Activated gamma-delta T cell treated with anti-CD3 and anti-CD28 coated beads, Interleukin-2, amount 50 U/mL, for 16 hours (primary cell): ENCODE data around the gene DNM1L.
"Not testable (repeated sequence)": the region's sequence is repeated elsewhere in the genome, so short reads cannot be mapped to it uniquely, and the experiment has no call there.

ENCODE experiments used
- DNase-seq: peaks from one replicate; pipeline ENCODE4 v3.0.0-alpha.2; 2020; ENCODE audit warnings: low read depth

The DNM1L gene

DNA sequence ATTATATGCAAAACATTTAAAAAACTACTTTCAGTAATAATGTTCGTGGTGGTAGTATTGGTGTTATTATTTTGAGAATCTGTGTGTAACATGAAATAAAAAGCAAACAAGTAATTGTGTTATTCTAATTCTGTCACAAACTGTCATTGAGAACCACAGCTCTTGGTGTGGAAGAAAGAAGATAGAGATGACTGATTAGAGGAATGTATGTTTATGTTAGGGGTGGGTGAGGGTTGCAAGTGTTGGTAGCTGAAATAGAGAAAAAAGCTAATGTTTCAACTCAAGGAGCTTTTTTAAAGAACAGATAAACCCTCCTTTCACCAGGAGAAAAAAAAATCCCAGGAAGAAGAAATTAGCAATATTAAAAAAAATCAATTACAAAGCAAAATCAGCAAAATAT is 18.3 kb downstream of the DNM1L start:
- DNase-seq, result no peak

- DNase-seq, result no peak
Observed at GRCh38 chr12:32698285-32698684, 19.2 kb downstream of the DNM1L start.

DNA sequence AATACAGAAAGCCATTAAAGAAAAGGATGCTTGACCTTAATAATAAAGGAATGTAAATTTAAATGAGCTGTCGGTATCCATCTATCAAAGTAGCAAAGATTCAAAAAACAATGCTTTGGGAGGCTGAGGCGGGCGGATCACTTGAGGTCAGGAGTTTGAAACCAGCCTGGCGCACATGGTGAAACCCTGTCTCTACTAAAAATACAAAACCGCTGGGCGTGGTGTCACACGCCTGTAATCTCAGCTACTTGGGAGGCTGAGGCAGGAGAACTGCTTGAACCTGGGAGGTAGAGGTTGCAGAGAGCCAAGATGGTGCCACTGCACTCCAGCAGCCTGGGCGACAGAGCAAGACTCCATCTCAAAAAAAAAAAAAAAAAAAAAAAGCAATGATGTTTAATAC is 20.3 kb downstream of the DNM1L start:
- not testable (repeated sequence) for DNase-seq

DNA sequence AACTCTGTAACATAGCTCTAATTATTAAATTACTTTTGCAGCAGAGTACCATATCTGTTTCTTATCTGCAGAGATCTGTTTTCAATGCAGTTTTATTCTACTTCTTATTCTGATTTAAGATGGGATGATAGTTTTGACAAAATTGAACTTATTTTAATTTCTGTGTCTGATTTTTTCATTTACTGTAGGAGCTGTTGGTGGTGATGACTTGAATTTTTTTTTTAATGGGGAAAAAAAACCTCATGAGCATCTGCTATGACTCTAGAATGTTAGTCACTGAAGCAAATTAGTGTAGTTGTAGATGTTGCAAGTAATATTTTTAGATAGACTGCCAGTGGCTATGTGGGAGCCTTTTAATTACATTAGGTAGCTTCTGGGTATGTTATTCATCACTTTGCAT is 23.4 kb downstream of the DNM1L start:
- no peak for DNase-seq

DNA sequence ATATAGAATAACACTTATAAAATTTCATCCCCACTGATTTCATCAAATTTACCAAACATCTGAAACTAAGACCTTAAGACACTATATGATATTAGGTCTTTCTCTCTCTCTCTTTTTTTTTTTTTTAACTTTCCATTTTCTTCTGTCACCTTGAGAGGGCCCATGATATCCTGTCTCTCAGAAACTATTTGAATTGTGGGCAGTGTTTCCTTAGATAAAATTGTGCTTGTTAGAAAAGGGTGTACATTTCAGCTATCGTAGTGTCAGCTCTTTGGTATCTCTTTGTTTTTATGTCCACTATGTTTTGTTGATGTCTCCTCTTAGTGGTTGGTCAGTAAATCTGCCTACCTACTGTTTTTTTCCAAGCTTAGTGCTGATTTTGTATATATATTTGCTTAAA is 23.8 kb downstream of the DNM1L start:
- no peak for DNase-seq

DNA sequence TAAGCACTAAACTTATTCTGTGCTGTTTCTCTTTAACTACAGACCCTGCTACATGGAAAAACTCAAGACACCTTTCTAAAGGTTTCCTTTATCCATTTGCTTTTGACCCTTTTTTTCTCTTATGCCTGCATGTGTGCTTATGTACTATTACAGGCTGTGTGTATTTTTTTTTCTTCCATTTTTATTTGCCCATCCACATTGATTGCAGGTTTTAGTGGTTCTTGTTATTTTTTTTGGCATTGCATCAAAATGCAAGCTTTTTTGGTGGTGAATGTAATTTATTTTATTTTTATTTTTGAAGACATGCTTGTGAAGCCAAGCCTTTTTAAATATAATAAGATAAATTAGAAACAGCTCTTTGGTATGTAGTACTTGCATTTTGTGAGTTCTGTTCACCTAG is 26.7 kb downstream of the DNM1L start:
- DNase-seq, result no peak

DNA sequence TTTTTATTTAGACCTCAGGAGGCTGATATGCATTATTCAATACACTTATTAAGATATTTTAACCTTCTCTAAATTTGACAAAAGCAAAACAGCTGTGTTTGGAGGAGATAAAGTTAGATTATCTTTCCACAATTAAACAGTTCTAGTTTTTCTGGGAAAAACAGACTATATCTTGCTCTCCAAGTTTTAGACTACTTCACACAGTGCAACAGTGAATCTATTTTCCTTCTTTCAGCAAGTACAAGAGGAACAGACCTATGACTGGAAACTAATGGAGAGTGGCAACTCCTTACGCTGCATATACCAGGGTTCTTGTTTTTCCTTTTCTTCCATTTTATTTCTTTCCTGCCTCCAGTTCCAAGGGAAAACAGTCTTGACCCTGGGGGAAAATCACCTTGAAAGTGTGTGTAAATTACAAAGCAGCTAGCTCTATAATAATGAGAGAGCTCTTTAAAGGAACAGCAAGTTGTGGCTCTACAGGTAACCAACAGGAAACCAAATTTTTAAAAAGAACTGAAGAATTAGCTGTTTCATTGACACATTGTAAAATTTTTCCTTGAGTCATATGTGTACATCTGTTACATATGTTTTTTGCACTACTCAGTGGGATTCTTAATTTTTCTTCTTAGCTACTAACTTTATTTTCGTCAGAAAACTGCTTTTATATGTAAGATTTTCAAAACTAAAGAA is 27.4 kb downstream of the DNM1L start:
- no peak for DNase-seq

GRCh38 chr12:32708926-32709325 is 29.8 kb downstream of the DNM1L start:
- no peak for DNase-seq

DNA sequence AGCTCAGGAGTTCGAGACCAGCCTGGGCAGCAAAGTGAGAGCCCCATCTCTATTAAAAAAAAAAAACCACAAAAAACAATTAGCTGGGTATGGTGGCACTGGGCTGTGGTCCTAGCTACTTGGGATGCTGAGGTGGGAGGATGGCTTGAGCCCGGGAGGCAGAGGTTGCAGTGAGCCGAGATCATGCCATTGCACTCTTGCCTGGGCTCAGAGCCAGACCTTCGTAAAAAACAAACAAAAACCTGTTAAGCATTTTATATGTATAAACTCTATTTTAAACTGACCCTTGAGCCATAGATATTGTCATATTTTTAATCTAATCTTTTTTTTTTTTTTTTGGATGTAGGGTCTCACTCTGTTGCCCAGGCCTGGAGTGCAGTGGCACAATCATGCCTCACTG is 35.7 kb downstream of the DNM1L start:
- no peak for DNase-seq

- DNase-seq, result no peak
Observed at GRCh38 chr12:32718926-32719325, 39.8 kb downstream of the DNM1L start.

- not testable (repeated sequence) for DNase-seq
Observed at GRCh38 chr12:32725308-32725707, 46.2 kb downstream of the DNM1L start.

DNA sequence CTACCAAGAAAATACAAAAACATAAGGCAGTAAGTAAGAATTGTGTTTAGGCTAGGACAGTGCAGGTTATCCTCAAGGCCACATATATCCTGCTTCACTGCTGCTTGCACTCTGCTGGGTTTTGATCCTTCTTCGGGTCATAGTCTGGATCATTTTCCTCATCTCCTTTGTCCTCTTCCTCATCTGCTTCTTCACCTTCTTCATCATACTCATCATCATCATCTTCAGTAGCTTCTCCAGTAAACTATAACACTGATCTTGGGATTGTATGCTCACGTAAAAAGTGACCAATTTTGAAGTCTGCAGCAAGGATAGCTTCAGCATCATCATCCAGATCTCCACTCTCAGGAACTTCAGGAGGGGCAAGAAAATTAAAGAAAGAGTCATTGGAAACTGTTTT is 47.2 kb downstream of the DNM1L start:
- no peak for DNase-seq

- DNase-seq, result no peak
Observed at GRCh38 chr12:32727237-32727636, 48.1 kb downstream of the DNM1L start.

DNA sequence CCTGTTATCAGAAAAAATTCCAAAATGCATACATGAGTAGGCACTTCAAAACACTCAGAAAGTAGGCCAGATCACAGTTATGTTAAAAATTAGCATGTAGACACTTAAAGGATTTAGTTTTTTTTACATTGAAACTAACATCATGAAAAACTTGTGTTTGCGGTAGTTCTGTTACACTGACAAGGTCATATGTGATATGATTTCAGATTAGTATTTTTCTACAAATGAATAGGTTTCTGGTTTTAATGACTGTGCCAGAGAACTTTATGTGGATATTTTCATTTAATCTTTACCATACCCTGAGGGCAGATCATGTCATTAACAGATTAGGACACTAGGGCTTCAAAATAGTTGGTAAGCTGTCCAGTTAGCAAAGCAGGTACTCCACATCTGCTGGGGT is 55.9 kb downstream of the DNM1L start:
- DNase-seq, result no peak

DNA sequence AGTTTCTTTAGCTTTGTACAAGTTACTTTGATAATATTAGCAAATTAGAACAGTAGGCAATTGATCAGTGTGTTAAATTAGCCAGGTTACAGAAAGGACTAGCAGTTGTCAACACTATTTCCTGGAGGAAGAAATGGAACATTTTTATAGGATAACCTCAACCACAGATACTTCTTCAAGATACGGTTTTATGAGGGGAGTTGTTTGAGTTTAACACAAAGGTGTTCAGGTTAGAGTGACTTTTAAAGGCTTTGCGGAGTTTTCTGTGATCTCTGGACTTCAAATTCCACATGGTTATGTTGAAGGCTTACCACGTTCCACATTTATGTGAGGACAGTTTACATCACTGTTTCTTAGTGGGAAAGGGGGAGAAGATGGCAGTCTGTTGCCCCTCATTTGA is 57.3 kb downstream of the DNM1L start:
- no peak for DNase-seq

- no peak for DNase-seq
Observed at GRCh38 chr12:32737715-32738114, 58.6 kb downstream of the DNM1L start.

DNA sequence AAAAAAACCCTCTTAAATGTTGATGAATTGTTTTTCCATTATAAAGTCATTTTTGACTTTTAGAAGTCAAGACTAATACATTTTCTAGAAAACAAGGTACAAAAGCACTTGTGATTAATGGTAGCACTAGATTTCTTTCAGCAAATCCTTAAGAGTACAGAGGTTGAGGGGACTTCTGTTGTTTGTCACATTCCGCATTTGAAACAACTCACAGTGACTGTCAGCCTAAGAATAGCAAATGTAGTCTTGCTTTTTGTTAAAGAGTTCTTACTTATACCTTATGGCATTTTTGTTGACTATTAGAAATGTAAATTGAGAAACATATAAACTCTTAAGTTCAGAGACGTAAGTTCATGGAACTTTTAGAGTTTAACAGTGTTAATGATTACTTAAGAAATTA is 60.2 kb downstream of the DNM1L start:
- no peak for DNase-seq

- DNase-seq, result no peak
Observed at GRCh38 chr12:32742133-32742532, 63.0 kb downstream of the DNM1L start.

DNA sequence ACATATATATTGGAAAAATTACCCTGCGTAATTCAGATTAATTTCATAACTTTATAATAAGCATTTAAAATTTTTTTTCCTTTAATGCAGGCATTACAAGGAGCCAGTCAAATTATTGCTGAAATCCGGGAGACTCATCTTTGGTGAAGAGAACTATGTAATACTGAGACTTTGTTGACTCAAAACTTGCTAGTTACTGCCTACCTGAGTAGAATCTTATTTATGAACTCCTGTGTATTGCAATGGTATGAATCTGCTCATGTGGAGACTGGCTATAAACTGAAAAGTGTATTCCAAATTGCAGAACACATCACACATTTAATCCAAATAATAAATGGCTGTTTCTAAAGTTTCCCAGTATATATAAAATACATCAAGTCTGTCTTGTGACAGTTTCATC is 64.2 kb downstream of the DNM1L start:
- DNase-seq, result no peak

- DNase-seq, result no peak
Observed at GRCh38 chr12:32753605-32754004, 74.5 kb downstream of the DNM1L start.

DNA sequence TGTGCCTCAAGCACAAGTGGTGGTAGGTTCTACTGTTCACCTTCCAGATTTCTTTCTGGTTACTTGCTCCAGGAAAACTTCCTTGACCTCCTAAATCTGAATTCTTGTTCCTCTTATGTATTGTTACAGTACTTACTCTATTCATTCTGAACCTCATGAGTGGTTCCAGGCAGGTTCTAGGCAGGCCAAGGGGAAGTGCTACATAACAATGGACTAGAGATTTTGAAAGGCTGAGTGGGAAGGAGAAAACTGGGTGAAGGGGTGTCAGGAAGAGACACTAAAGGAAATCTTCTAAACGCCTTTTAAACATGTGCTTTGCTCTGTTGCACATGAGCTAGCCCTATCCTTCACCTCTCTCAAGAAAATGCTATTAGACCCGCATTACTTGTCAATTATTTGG is 75.0 kb downstream of the DNM1L start:
- DNase-seq, result no peak

DNA sequence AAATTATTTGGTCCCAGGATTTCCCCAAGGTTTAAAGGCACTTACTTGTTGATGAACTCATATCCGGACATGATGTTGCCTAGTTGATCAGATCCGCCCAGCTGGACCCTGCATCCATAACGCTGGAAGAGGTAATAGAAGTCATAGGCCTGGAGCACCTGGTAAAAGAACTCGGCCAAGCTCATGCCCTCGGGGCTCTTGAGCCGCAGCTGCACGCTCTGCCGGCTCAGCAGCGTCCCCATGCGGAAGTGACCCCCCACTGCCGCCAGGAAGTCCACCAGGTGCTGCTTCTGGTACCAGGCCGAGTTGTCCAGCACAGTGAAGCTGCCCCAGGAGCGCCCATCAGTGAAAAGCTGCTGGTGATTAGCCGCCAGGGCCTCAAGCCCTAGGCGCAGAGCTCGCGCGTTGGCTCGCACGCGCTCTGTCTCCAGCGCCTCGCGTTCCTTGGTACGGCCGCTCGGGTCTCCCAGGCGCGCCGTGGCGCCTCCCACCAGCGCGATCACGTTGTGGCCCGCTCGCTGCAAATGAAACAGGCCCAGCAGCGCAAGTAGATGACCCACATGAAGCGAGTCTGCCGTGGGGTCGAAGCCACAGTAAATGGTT is 76.1 kb downstream of the DNM1L start:
- DNase-seq, result peak; percentile 47

DNA sequence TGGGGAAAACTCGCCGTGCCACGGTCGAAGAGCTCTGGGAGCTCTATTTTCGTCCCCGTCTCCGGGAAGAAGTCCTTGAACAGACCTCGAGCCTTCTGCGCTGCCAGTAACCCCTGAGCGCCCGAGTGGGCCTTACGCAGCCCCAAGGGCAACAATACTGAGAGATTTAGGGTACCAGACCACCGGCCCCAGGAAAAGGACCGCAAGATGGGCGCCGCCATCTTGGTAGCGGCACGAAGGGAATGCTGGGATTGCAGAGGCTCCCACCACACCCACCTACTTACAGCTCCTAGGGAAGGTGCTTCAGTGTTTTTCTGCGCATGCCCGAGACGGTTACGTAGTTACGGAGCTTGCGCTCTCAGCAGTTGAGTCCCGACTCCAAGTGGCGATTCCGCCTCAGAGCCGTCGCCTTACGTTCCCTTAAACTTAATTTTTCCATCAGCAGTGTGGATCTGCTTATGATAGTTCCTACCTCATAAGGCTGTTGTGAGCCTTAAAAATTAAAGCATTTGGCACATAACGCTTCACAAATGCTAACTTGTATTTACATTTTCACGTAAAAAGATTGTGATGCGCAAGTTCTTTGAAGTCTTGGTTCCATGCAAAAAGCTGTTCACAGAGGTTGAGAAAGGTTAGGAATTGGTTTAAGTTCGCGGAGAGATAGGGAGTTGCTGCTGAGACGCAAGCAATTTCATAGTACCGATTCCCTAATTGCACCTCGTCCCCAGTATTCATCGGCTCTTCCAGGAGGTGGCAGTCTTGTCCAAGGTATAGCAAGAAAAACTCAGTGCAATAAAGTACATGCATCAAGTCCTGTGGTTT is 76.8 kb downstream of the DNM1L start, which contains the start of gene YARS2:
TSS of gene YARS2 (minus strand) at position 244 of the 822 bp plus-strand sequence. CDS start at position 221, 23 bp downstream.
- peak; percentile 80 for DNase-seq
